ENCODE measurements around the gene MYOM3. TPM values are rescaled to one million over a fixed set of nuclear protein-coding genes. Genes with fewer than 3 reads are reported as not detected.
A peak's percentile ranks its signal among the peaks of the same experiment; 100 is the strongest.

MYOM3 gene
- total RNA-seq, 1 experiment from 2014 or later, result 0.04 TPM

DNA sequence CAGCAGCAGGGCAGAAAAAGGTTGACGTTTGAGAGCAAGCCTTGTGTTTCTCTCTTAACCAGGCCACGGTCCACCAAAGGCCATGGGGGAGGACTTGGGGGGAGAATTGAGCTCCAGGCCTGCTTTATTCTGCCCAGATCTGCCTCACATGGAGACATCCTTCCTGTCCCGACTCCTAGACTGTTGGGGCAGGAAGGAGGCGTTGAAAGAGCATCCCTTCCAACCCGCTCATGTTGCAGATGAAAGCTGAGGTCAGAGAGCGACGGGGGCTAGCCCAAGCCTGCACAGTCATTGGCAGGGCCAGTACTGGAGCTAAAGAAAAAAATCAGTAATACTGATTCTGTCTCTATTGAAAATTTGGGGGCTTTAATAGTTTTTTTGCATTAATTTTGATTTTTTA is 46.6 kb downstream of the MYOM3 start:
- POLR2A ChIA-PET (ENCODE audit: unreplicated experiment), result no interaction called here
- no peak overlapping the region for H3K4me2 ChIP-seq (ENCODE audit: low read length)
- intact Hi-C loops (cut with micrococcal nuclease), result no loop called here
- H3K36me3 ChIP-seq (ENCODE audit: low read depth, low read length), result no peaks in the 10 kb centered on the region
- H3K9me3 ChIP-seq (ENCODE audit: low read length), result no peaks in the 10 kb centered on the region
- DNase-seq (no peak), ATAC-seq (no peak)
- no peaks in the 10 kb centered on the region for H3F3A ChIP-seq (ENCODE audit: low read length, unreplicated experiment)
- 0 out of 2 replicates have a peak, but pooled peaks cover 3% of the 10 kb centered on the region for H3K4me1 ChIP-seq (ENCODE audit: insufficient read depth, low read length)
- no peak overlapping the region for H2AFZ ChIP-seq (ENCODE audit: low read length)
- BruUV-seq (replicated peaks), result no TSS peak
- CTCF ChIA-PET, result no interaction called here
- H3K79me2 ChIP-seq (ENCODE audit: low read length), result no peaks in the 10 kb centered on the region
- TF ChIP-seq EZH2phosphoT487 (IDR thresholded peaks at IDR 0.05; ENCODE audit: borderline replicate concordance, low read length) (no peak), EZH2 (IDR thresholded peaks at IDR 0.05; ENCODE audit: low read length, unreplicated experiment) (no peak)
- TF ChIP-seq, protein P1, sequence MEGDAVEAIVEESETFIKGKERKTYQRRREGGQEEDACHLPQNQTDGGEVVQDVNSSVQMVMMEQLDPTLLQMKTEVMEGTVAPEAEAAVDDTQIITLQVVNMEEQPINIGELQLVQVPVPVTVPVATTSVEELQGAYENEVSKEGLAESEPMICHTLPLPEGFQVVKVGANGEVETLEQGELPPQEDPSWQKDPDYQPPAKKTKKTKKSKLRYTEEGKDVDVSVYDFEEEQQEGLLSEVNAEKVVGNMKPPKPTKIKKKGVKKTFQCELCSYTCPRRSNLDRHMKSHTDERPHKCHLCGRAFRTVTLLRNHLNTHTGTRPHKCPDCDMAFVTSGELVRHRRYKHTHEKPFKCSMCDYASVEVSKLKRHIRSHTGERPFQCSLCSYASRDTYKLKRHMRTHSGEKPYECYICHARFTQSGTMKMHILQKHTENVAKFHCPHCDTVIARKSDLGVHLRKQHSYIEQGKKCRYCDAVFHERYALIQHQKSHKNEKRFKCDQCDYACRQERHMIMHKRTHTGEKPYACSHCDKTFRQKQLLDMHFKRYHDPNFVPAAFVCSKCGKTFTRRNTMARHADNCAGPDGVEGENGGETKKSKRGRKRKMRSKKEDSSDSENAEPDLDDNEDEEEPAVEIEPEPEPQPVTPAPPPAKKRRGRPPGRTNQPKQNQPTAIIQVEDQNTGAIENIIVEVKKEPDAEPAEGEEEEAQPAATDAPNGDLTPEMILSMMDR (conservative IDR thresholded peaks at IDR 0.05; ENCODE audit: low read depth, low read length), result no peak
- H3K4me3 ChIP-seq (ENCODE audit: low read length), result no peak overlapping the region
- H3K9me2 ChIP-seq (replicated peaks; ENCODE audit: low read length), result no peaks in the 10 kb centered on the region
- no peaks in the 10 kb centered on the region for H3K27me3 ChIP-seq (ENCODE audit: low read length)
- no peak overlapping the region for H3K27ac ChIP-seq (ENCODE audit: low read length)
- H3K9ac ChIP-seq (ENCODE audit: low read length), result no peak overlapping the region
- H4K20me1 ChIP-seq (ENCODE audit: low read length), result no peaks in the 10 kb centered on the region

DNA sequence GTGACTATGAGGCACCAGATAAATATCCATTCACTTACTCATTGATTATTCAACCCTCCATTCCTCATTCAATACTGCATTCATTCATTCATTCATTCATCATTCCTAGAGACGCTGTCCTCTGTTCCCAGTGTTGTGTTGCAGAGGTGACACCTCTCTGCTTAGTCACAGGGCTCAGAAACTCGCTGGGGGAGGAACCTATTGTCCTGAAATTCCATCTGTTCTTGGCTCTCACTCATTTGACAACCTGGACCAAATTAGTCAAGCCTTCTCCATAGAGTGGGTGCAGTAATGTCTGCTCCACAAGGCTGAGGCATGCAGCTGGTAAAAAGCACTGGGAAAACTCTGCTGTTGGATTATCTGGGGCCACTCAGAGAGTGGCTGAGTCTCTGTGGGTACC is 49.7 kb downstream of the MYOM3 start:
- ATAC-seq, result no peak

DNA sequence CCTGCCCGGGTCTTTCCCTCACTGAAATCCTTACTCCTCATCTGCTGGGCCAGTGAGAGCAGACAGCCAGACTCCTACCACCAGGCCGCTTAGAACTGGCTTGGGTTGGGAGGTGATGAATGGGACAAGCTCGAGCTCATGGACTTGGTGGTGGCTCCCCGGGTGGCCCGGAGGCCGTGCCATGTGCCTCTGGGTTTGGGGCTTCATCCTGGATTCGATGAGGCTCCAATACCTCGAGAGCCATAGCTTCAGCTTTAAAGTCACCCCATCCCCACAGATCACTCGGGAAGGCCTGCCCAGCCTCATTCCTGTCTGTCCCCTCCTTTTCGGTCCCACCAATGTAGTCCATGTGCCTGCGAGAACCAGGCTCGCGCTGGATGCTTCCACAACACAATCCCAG is 51.5 kb downstream of the MYOM3 start:
- H3K9ac ChIP-seq (ENCODE audit: low read length), result no peak overlapping the region
- no peak overlapping the region for H3K4me2 ChIP-seq (ENCODE audit: low read length)
- no peak overlapping the region for H3K27ac ChIP-seq (ENCODE audit: low read length)
- POLR2A ChIA-PET (ENCODE audit: unreplicated experiment), result no interaction called here
- no peaks in the 10 kb centered on the region for H4K20me1 ChIP-seq (ENCODE audit: low read length)
- ATAC-seq (no peak), DNase-seq (no peak)
- no peak overlapping the region for H3K4me3 ChIP-seq (ENCODE audit: low read length)
- no peaks in the 10 kb centered on the region for H3K36me3 ChIP-seq (ENCODE audit: low read depth, low read length)
- intact Hi-C loops (cut with micrococcal nuclease), result no loop called here
- no peak overlapping the region for H2AFZ ChIP-seq (ENCODE audit: low read length)
- CTCF ChIA-PET, result no interaction called here
- H3K9me3 ChIP-seq (ENCODE audit: low read length), result no peaks in the 10 kb centered on the region
- TF ChIP-seq, protein P1 (conservative IDR thresholded peaks at IDR 0.05; ENCODE audit: low read depth, low read length), result no peak
- no peak for TF ChIP-seq EZH2phosphoT487 (IDR thresholded peaks at IDR 0.05; ENCODE audit: borderline replicate concordance, low read length)
- TF ChIP-seq EZH2 (IDR thresholded peaks at IDR 0.05; ENCODE audit: low read length, unreplicated experiment), result no peak
- H3K79me2 ChIP-seq (ENCODE audit: low read length), result no peaks in the 10 kb centered on the region
- no peaks in the 10 kb centered on the region for H3K9me2 ChIP-seq (replicated peaks; ENCODE audit: low read length)
- no peaks in the 10 kb centered on the region for H3K4me1 ChIP-seq (ENCODE audit: insufficient read depth, low read length)
- BruUV-seq (replicated peaks), result no TSS peak
- no peaks in the 10 kb centered on the region for H3F3A ChIP-seq (ENCODE audit: low read length, unreplicated experiment)
- H3K27me3 ChIP-seq (ENCODE audit: low read length), result no peaks in the 10 kb centered on the region

More for the DNA sequence above, 49.7 kb downstream of the MYOM3 start:
- peak; percentile 9 for DNase-seq
- Histone ChIP-seq H3K9me2 (replicated peaks; ENCODE audit: low read length) (no peaks in the 10 kb centered on the region), H2AFZ (ENCODE audit: low read length) (no peak overlapping the region), H4K20me1 (ENCODE audit: low read length) (no peaks in the 10 kb centered on the region), H3K4me1 (ENCODE audit: insufficient read depth, low read length) (no peaks in the 10 kb centered on the region), H3F3A (ENCODE audit: low read length, unreplicated experiment) (no peaks in the 10 kb centered on the region), H3K4me2 (ENCODE audit: low read length) (no peak overlapping the region), H3K9ac (ENCODE audit: low read length) (no peak overlapping the region), H3K27ac (ENCODE audit: low read length) (no peak overlapping the region), H3K79me2 (ENCODE audit: low read length) (no peaks in the 10 kb centered on the region), H3K9me3 (ENCODE audit: low read length) (no peaks in the 10 kb centered on the region), H3K4me3 (ENCODE audit: low read length) (no peak overlapping the region), H3K36me3 (ENCODE audit: low read depth, low read length) (no peaks in the 10 kb centered on the region), H3K27me3 (ENCODE audit: low read length) (no peaks in the 10 kb centered on the region)
- POLR2A ChIA-PET (ENCODE audit: unreplicated experiment), result no interaction called here
- BruUV-seq (replicated peaks), result no TSS peak
- intact Hi-C loops (cut with micrococcal nuclease), result no loop called here
- TF ChIP-seq, protein P1 (conservative IDR thresholded peaks at IDR 0.05; ENCODE audit: low read depth, low read length), result no peak
- no peak for TF ChIP-seq EZH2 (IDR thresholded peaks at IDR 0.05; ENCODE audit: low read length, unreplicated experiment)
- no peak for TF ChIP-seq EZH2phosphoT487 (IDR thresholded peaks at IDR 0.05; ENCODE audit: borderline replicate concordance, low read length)
- CTCF ChIA-PET, result no interaction called here

Data from PC-3 (cell line).